GM12878 (cell line): ENCODE results near the gene CNIH2.

Source experiments
- MXI1 ChIP-seq: fragments of 150-350 bp; IDR thresholded peaks from 2 replicates; pipeline ENCODE4 v1.6.1; 2011; ENCODE audit warnings: low read depth, mild to moderate bottlenecking, inconsistent platforms, low read length, improper control_type of control experiment
- TF ChIP-seq, protein P1 (sequence below): IDR thresholded peaks from 2 replicates; pipeline ENCODE4 v1.6.1; 2012; ENCODE audit warnings: low read length, inconsistent platforms

DNA sequence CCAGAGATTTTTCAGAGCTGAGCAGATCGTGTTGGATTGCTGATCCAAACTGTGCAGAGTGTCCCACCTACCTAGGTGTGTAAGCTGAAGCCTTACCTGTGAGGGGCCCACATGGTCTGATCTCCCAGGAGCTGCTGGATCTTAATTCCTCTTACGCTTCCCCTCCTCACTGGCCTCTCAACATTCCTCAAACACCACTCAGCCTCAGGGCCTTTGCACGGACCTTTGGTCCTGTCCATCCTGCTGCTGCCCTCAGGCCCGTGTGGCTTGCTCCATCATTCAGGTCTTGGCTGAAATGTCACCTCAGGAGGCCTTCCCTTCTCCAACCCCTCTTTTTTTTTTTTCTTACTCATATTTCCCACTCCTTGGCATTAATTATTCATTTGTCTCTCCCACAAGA is 30.7 kb upstream of the CNIH2 start:
- TF ChIP-seq, protein P1, sequence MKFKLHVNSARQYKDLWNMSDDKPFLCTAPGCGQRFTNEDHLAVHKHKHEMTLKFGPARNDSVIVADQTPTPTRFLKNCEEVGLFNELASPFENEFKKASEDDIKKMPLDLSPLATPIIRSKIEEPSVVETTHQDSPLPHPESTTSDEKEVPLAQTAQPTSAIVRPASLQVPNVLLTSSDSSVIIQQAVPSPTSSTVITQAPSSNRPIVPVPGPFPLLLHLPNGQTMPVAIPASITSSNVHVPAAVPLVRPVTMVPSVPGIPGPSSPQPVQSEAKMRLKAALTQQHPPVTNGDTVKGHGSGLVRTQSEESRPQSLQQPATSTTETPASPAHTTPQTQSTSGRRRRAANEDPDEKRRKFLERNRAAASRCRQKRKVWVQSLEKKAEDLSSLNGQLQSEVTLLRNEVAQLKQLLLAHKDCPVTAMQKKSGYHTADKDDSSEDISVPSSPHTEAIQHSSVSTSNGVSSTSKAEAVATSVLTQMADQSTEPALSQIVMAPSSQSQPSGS: no peak
- no peak for TF ChIP-seq MXI1
